ENCODE measurements around the gene HIGD1B.
A peak's percentile ranks its signal among the peaks of the same experiment; 100 is the strongest.
"Not testable (repeated sequence)": the region's sequence is repeated elsewhere in the genome, so short reads cannot be mapped to it uniquely, and the experiment has no call there.

HIGD1B gene

DNA sequence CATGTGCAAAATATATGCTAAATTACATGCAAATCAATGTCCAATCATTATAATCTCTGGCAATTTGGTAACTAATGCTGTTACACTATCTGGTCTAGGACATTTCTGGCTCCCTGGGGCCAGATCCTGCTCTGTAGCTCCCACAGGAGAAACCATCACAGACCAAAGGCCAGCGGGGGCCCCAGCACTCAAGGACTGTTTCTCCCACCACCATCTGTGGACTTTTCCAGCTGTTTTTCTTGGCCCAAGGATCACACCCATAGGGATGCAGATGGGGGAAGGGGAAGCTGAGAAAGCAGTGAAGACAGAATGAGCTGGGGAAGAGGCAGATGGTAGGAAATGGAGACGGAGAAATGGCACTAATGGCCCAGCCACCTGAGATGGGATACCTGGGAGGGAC is at the start of gene HIGD1B:
Gene HIGD1B (plus strand): TSS at position 298 of the 400 bp plus-strand sequence. CDS start 270 bp downstream, outside the sequence.
- H3K36me3 ChIP-seq (ENCODE audit: insufficient read depth, low read depth, low read length) = peaks cover 26% of the 10 kb centered on the region
- H3K9me3 ChIP-seq (ENCODE audit: insufficient read depth, low read depth, low read length) = no peaks in the 10 kb centered on the region
- no peak within 1 kb of the TSS for H3K9ac ChIP-seq (ENCODE audit: low read depth, low read length)
- H3K27ac ChIP-seq (ENCODE audit: low read length) = no peak within 1 kb of the TSS
- H3K4me3 ChIP-seq (ENCODE audit: low read length) = no peak within 1 kb of the TSS
- H3K4me1 ChIP-seq (ENCODE audit: insufficient read depth, low read length) = peaks cover 18% of the 10 kb centered on the region
- no peaks in the 10 kb centered on the region for H3K27me3 ChIP-seq (ENCODE audit: insufficient read depth, low read length)

DNA sequence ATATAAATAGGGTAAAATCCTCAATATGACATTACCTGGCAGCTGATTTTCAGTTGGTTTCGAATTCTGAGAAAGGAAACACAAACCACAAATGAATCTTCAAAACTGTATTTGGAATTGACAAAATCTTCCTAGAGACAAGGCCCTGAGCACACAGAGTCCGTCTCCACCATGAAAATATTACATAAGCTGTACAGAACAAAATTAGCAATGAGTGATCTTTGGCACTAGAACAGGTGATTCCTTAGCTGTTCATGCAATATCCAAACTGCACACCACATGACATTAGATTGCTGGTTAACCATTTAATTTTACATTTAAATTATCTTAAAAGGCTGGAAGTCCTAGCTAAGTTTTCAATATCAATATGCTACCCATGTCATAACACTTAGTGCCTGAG is 49.3 kb upstream of the HIGD1B start:
- Histone ChIP-seq H3K4me1 (ENCODE audit: insufficient read depth, low read length) (peaks cover 7% of the 10 kb centered on the region), H3K9me3 (ENCODE audit: insufficient read depth, low read depth, low read length) (no peaks in the 10 kb centered on the region), H3K36me3 (ENCODE audit: insufficient read depth, low read depth, low read length) (peaks cover 58% of the 10 kb centered on the region), H3K9ac (ENCODE audit: low read depth, low read length) (no peak overlapping the region), H3K27me3 (ENCODE audit: insufficient read depth, low read length) (no peaks in the 10 kb centered on the region), H3K4me3 (ENCODE audit: low read length) (no peak overlapping the region), H3K27ac (ENCODE audit: low read length) (peak overlapping the region; percentile 28)

DNA sequence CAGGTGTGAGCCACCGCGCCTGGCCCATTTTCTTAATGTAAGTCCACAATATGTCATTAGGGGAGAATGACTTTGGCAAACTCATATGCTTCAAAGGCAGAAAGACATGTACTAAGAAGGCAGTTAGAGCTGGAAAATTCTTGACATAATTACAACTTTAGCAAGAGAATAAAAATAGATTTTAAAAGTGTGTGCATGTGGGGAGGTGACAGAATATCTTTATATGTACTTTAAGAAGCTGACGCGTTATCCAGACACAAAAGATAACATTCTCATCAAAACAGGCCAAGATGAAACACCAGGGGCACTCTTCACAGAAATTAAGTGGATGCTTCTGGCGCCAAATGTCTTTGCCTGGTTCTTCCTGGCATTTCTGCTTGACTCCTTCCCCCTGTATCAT is 45.8 kb upstream of the HIGD1B start:
- H3K4me1 ChIP-seq (ENCODE audit: insufficient read depth, low read length) = peaks cover 7% of the 10 kb centered on the region
- no peak overlapping the region for H3K9ac ChIP-seq (ENCODE audit: low read depth, low read length)
- no peak overlapping the region for H3K27ac ChIP-seq (ENCODE audit: low read length)
- H3K36me3 ChIP-seq (ENCODE audit: insufficient read depth, low read depth, low read length) = peaks cover 93% of the 10 kb centered on the region
- H3K9me3 ChIP-seq (ENCODE audit: insufficient read depth, low read depth, low read length) = no peaks in the 10 kb centered on the region
- no peaks in the 10 kb centered on the region for H3K27me3 ChIP-seq (ENCODE audit: insufficient read depth, low read length)
- no peak overlapping the region for H3K4me3 ChIP-seq (ENCODE audit: low read length)

DNA sequence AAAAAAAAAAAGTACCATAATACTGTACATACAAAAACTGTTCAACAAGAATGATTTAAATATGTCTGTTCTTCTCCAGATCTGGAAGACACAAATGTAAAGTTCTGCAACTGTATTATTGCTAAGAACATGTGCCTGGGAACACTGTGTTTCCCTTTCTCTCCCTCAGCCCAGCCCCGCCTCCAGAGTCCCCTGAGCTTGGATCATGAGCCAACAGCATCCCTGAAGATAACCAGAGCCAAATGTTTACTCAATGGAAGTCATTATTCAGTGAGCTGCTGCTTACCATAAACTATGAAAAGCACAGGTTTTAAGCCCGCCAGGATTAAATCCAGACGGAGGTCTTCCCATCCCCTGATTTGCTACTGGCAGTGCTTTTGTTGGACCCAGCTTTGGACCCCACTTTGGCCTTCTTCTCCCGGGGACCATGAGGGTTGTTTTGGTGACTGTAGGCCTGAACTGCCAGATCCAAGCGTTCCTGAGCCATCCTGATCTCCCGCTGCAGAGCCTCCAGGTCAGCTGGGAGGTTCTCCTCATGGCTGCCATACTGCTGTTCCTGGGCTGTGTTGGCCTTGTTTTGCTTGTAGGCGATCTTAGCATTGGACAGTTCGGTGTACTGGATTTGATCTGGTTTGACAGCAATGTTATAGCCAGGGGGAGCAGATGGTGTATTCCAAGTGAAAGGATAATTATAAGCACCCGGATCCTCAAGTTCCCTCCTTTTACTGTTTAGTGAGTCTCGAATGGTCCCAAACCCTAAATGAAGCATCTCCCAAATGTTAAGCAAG is 43.2 kb upstream of the HIGD1B start:
- H3K9me3 ChIP-seq (ENCODE audit: insufficient read depth, low read depth, low read length) = no peaks in the 10 kb centered on the region
- H3K9ac ChIP-seq (ENCODE audit: low read depth, low read length) = no peak overlapping the region
- H3K4me1 ChIP-seq (ENCODE audit: insufficient read depth, low read length) = no peaks in the 10 kb centered on the region
- no peaks in the 10 kb centered on the region for H3K27me3 ChIP-seq (ENCODE audit: insufficient read depth, low read length)
- no peak overlapping the region for H3K4me3 ChIP-seq (ENCODE audit: low read length)
- H3K27ac ChIP-seq (ENCODE audit: low read length) = no peak overlapping the region
- H3K36me3 ChIP-seq (ENCODE audit: insufficient read depth, low read depth, low read length) = peaks cover 84% of the 10 kb centered on the region

DNA sequence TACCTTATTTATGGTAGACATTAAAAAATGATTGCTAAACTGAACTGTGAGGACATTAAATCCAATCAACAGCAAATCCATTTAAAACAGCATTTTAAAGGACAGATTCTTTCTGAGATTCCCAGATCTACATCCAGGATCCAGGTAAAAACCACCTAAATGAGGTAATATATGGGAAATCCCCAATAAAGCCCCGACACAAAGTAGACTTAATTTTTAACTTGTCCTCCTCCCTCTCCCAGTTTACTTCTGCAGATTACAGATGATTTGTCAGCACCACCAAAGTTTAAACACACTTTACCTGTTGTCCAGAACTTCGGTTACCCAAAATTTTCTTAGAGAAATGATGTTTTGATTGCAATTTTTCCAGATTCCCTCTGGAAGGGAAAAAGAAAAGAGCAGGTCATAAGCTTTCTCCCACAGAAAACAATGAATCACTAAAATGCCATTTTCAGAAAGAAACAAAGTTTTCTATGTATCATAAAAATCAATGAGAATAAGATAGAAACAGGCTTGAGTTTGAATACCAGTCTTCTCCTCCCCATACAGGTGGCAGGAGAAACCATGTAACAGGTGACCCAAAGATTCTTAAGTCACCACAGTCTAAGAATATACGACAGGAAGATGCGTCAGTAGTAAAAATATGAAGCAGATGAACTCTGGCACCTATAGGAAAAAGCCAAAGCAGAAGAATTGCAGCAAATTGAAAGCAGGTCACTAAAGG is 40.4 kb upstream of the HIGD1B start:
- no peaks in the 10 kb centered on the region for H3K27me3 ChIP-seq (ENCODE audit: insufficient read depth, low read length)
- H3K9me3 ChIP-seq (ENCODE audit: insufficient read depth, low read depth, low read length) = no peaks in the 10 kb centered on the region
- no peak overlapping the region for H3K27ac ChIP-seq (ENCODE audit: low read length)
- H3K4me1 ChIP-seq (ENCODE audit: insufficient read depth, low read length) = no peaks in the 10 kb centered on the region
- H3K9ac ChIP-seq (ENCODE audit: low read depth, low read length) = no peak overlapping the region
- H3K4me3 ChIP-seq (ENCODE audit: low read length) = no peak overlapping the region
- peaks cover 56% of the 10 kb centered on the region for H3K36me3 ChIP-seq (ENCODE audit: insufficient read depth, low read depth, low read length)

DNA sequence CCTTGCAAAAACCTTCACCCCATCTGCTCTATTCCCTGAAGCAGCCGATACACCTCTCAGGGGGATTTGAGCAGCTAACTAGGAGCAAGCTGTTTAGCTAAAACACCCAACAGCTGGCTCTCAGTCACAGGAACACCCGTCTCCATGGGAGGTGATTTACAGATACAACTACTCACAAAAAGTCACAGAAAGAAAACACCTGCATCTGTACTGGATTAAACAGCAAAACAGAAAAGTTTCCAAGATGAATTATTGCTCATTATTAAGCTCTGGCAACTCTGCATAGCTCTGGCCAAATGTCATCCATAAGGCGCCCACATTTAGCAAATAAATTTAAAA is 39.9 kb upstream of the HIGD1B start:
- no peaks in the 10 kb centered on the region for H3K4me1 ChIP-seq (ENCODE audit: insufficient read depth, low read length)
- H3K27ac ChIP-seq (ENCODE audit: low read length) = no peak overlapping the region
- H3K4me3 ChIP-seq (ENCODE audit: low read length) = no peak overlapping the region
- peaks cover 51% of the 10 kb centered on the region for H3K36me3 ChIP-seq (ENCODE audit: insufficient read depth, low read depth, low read length)
- H3K27me3 ChIP-seq (ENCODE audit: insufficient read depth, low read length) = no peaks in the 10 kb centered on the region
- no peaks in the 10 kb centered on the region for H3K9me3 ChIP-seq (ENCODE audit: insufficient read depth, low read depth, low read length)
- no peak overlapping the region for H3K9ac ChIP-seq (ENCODE audit: low read depth, low read length)

DNA sequence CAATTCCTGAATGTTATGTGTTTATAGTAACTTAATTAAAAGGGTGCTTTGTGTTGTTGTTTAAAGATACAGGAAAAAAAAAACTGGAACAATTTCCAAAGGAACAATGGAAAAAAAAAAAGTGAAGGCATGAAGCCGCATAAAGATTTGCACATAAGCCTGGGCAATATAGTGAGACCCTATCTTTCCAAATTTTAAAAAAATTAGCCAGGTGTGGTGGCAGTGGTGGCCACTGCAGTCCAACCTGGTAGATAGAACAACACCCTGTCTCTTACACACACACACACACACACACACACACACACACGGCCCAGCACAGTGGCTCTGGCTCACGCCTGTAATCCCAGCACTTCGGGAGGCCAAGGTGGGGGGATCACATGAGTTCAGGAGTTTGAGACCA is 39.5 kb upstream of the HIGD1B start:
- H3K9me3 ChIP-seq (ENCODE audit: insufficient read depth, low read depth, low read length) = no peaks in the 10 kb centered on the region
- no peak overlapping the region for H3K9ac ChIP-seq (ENCODE audit: low read depth, low read length)
- no peak overlapping the region for H3K27ac ChIP-seq (ENCODE audit: low read length)
- no peak overlapping the region for H3K4me3 ChIP-seq (ENCODE audit: low read length)
- peaks cover 47% of the 10 kb centered on the region for H3K36me3 ChIP-seq (ENCODE audit: insufficient read depth, low read depth, low read length)
- H3K4me1 ChIP-seq (ENCODE audit: insufficient read depth, low read length) = no peaks in the 10 kb centered on the region
- no peaks in the 10 kb centered on the region for H3K27me3 ChIP-seq (ENCODE audit: insufficient read depth, low read length)

DNA sequence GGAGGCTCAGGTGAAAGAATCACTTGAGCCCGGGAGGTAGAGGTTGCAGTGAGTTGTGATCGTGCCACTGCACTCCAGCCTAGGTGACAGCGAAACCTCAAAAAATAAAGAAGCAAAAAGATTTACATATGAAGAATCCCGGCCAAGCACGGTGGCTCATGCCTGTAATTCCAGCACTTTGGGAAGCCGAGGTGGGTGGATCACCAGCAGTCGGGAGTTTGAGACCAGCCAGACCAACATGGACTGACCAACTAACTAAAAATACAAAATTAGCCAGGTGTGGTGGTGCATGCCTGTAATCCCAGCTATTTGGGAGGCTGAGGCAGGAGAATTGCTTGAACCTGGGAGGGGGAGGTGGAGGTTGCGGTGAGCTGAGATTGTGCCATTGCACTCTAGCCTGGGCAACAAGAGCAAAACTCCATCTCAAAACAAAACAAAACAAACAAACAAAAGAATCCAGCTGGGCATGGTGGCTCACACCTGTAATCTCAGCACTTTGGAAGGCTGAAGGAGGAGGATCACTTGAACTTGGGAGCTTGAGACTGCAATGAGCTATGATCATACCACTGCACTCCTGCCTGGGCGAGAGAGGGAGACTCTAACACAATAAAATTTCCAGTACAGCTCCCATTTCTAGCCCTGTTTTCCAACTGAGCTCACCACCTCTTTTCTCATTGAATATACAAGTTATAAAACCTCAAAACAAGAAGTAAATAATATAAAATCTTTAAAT is 38.9 kb upstream of the HIGD1B start:
- H3K9me3 ChIP-seq (ENCODE audit: insufficient read depth, low read depth, low read length); H3K27ac ChIP-seq (ENCODE audit: low read length); H3K4me3 ChIP-seq (ENCODE audit: low read length); H3K9ac ChIP-seq (ENCODE audit: low read depth, low read length); H3K27me3 ChIP-seq (ENCODE audit: insufficient read depth, low read length); H3K4me1 ChIP-seq (ENCODE audit: insufficient read depth, low read length): not testable (repeated sequence)
- peaks cover 40% of the 10 kb centered on the region for H3K36me3 ChIP-seq (ENCODE audit: insufficient read depth, low read depth, low read length)

DNA sequence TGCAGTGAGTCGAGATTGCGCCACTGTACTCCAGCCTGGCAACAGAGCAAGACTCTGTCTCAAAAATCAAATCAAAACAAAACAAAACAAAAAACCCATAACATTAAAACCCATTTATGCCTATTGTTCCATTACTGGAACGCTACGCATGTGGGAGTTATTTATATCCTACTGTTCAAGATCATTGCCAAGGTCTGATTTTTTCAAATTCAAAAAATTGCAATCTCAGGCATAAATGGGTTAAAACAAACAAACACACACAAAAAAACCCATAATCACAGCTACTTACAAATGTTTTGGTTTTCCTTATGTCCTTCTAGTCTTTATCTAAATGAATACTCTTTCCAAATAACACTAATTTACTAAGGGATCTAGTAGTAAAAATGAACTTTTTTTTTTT is 35.4 kb upstream of the HIGD1B start:
- H3K9me3 ChIP-seq (ENCODE audit: insufficient read depth, low read depth, low read length) = no peaks in the 10 kb centered on the region
- H3K27ac ChIP-seq (ENCODE audit: low read length) = no peak overlapping the region
- H3K4me3 ChIP-seq (ENCODE audit: low read length) = no peak overlapping the region
- no peaks in the 10 kb centered on the region for H3K4me1 ChIP-seq (ENCODE audit: insufficient read depth, low read length)
- H3K27me3 ChIP-seq (ENCODE audit: insufficient read depth, low read length) = no peaks in the 10 kb centered on the region
- no peak overlapping the region for H3K9ac ChIP-seq (ENCODE audit: low read depth, low read length)
- H3K36me3 ChIP-seq (ENCODE audit: insufficient read depth, low read depth, low read length) = peaks cover 6% of the 10 kb centered on the region

DNA sequence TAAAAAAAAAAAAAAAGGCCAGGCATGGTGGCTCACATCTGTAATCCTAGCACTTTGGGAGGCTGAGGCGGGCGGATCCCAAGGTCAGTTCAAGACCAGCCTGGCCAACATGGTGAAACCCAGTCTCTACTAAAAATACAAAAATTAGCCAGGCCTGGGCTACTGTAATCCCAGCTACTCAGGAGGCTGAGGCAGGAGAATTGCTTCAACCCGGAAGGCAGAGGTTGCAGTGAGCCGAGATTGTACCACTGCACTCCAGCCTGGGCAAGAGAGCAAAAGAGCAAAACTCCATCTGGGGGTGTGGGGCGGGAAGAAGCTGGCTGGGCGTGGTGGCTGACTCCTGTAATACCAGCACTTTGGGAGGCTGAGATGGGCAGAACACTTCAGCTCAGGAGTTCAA is 29.2 kb upstream of the HIGD1B start:
- H3K4me1 ChIP-seq (ENCODE audit: insufficient read depth, low read length); H3K27ac ChIP-seq (ENCODE audit: low read length); H3K4me3 ChIP-seq (ENCODE audit: low read length); H3K9ac ChIP-seq (ENCODE audit: low read depth, low read length); H3K27me3 ChIP-seq (ENCODE audit: insufficient read depth, low read length); H3K9me3 ChIP-seq (ENCODE audit: insufficient read depth, low read depth, low read length): not testable (repeated sequence)
- peaks cover 15% of the 10 kb centered on the region; the same call in 1 of the 2 replicates for H3K36me3 ChIP-seq (ENCODE audit: insufficient read depth, low read depth, low read length)

DNA sequence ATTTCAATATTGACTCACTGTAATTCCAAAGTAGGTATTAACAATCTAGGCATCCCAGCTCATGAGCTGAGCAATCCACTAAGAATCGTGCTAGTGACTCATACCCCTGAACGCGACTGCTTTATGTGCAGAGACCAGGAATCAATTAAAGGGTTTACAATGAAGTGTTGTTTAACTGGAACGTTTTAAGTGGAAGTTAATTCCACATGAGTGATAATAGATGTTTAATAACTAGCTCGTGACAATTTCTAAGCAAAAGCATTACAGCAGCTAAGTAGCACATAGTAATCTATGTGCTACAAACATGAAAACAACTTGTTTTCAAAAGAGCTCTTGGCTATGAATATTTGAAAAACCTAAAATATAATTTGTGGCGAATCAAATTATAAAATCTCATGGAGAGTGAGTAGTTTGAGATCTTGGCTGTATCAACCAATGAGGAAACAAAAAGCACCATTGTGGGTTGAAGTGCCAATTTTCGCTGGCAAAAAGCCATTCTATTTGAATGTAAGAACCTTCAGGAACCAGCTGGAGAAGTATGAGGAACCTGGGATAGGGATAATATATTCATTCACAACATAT is 27.0 kb upstream of the HIGD1B start:
- H3K4me1 ChIP-seq (ENCODE audit: insufficient read depth, low read length) = no peaks in the 10 kb centered on the region
- peaks cover 17% of the 10 kb centered on the region; the same call in 1 of the 2 replicates for H3K36me3 ChIP-seq (ENCODE audit: insufficient read depth, low read depth, low read length)
- H3K27me3 ChIP-seq (ENCODE audit: insufficient read depth, low read length) = no peaks in the 10 kb centered on the region
- H3K4me3 ChIP-seq (ENCODE audit: low read length) = no peak overlapping the region
- H3K9ac ChIP-seq (ENCODE audit: low read depth, low read length) = no peak overlapping the region
- H3K27ac ChIP-seq (ENCODE audit: low read length) = no peak overlapping the region
- H3K9me3 ChIP-seq (ENCODE audit: insufficient read depth, low read depth, low read length) = no peaks in the 10 kb centered on the region

Measured in iPS-20b (cell line).